Measurements from ENCODE around the gene CNPY1.
A peak's percentile ranks its signal among the peaks of the same experiment; 100 is the strongest.

The CNPY1 gene

DNA sequence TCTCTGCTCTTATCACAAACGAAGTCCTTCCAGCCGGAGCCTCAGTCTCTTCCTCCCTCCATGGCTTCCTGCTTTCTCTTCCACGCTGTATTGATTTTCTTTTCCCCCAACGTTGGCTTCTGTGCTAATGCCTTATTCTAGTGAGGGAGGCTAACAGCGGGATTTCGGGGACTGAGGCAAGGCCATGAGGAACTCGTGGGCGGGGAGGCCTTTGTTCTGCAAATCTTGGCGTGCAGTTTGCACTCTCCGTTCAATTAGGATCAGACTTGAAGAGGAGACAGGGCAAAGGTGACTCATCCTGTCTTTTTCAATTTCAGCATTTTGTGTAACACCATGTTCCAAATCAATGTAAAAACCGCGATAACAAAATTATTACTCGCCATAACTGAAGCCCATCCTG lies 63.1 kb downstream of the CNPY1 start:
- Histone ChIP-seq H3K4me1 (ENCODE audit: insufficient read depth, low read length) (peaks cover 13% of the 10 kb centered on the region), H3K27ac (ENCODE audit: low read depth, low read length) (no peak overlapping the region), H3K36me3 (ENCODE audit: insufficient read depth, low read length) (no peaks in the 10 kb centered on the region), H3K9me3 (ENCODE audit: insufficient read depth, low read depth, low read length) (no peaks in the 10 kb centered on the region), H3K27me3 (ENCODE audit: insufficient read depth, low read length) (peaks cover 97% of the 10 kb centered on the region), H3K4me3 (ENCODE audit: low read length) (no peak overlapping the region), H3K9ac (ENCODE audit: low read depth, low read length) (no peak overlapping the region)
- WGBS: 11% methylated on average over 13 of the region's 13 CpGs

DNA sequence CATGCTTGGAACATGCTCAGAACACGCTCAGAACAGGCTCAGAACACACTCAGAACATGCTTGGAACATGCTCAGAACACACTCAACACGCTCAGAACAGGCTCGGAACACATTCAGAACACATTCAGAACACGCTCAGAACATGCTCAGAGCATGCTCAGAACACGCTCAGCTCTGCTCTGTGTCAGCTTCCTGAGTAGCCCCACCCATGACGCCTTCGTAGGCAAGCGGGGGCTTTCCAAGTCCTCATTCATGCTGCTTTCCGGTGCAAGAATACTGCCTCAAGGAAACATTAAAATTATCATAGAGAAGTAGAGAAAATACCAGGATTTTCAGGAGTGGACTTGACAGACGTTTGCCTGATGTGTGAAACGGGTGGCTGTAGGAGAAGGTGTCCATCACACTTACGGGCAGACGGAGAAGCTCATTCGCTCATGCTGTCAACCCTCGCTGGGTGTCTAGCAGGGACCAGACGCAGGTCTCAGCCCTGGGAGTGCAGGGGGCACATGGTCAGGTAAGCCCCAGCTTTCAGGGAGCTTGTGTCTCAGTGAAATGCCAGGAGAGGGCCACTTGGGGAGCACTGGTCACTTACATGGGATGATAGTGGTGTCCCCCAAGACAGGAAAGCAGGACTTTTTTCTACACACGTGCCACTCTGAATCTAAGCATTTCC lies 63.7 kb downstream of the CNPY1 start:
- Histone ChIP-seq H3K9ac (ENCODE audit: low read depth, low read length) (no peak overlapping the region), H3K27me3 (ENCODE audit: insufficient read depth, low read length) (peaks cover 97% of the 10 kb centered on the region), H3K27ac (ENCODE audit: low read depth, low read length) (no peak overlapping the region), H3K4me1 (ENCODE audit: insufficient read depth, low read length) (peaks cover 13% of the 10 kb centered on the region), H3K9me3 (ENCODE audit: insufficient read depth, low read depth, low read length) (no peaks in the 10 kb centered on the region), H3K4me3 (ENCODE audit: low read length) (no peak overlapping the region), H3K36me3 (ENCODE audit: insufficient read depth, low read length) (no peaks in the 10 kb centered on the region)
- WGBS: 55% methylated on average over 17 of the region's 17 CpGs

DNA sequence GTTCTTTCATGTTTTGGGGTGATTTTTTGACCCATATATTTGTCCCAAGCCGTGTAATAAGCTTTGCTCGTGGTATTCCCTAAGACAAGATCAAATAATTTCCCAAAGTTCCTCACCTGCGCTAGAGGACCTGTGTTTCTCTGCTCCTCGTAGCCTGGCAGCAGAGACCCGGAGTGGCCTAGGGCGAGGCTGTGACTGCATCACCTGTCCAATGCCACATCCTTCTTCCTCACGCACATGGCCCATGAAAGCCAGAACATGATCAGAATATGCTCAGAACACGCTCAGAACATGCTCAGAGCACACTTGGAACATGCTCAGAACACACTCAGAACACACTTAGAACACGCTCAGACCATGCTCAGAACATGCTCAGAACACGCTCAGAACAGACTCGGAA lies 64.6 kb downstream of the CNPY1 start:
- Histone ChIP-seq H3K27ac (ENCODE audit: low read depth, low read length) (no peak overlapping the region), H3K27me3 (ENCODE audit: insufficient read depth, low read length) (peaks cover 97% of the 10 kb centered on the region), H3K4me3 (ENCODE audit: low read length) (no peak overlapping the region), H3K4me1 (ENCODE audit: insufficient read depth, low read length) (peaks cover 13% of the 10 kb centered on the region), H3K9ac (ENCODE audit: low read depth, low read length) (no peak overlapping the region), H3K36me3 (ENCODE audit: insufficient read depth, low read length) (no peaks in the 10 kb centered on the region), H3K9me3 (ENCODE audit: insufficient read depth, low read depth, low read length) (no peaks in the 10 kb centered on the region)
- 94% methylated on average over 11 of the region's 11 CpGs for WGBS

DNA sequence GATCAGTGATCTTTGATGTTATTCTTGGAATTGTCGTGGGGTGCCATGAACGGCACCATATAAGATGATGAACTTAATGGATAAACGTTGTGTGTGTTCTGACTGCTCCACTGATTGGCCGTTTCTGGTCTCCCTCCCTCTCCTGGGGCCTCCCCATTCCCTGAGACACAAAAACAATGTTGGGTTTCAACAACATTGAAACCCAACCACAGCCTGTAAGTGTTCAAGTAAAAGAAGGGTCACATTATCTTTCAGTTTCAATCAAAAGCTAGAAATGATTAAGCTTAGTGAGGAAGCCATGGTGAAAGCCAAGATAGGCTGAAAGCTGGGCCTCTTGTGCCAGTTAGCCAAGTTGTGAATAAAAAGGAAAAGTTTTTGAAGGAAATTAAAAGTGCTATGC lies 68.9 kb downstream of the CNPY1 start:
- Histone ChIP-seq H3K4me3 (ENCODE audit: low read length) (no peak overlapping the region), H3K9me3 (ENCODE audit: insufficient read depth, low read depth, low read length) (no peaks in the 10 kb centered on the region), H3K27ac (ENCODE audit: low read depth, low read length) (no peak overlapping the region), H3K4me1 (ENCODE audit: insufficient read depth, low read length) (peaks cover 7% of the 10 kb centered on the region; the same call in 1 of the 2 replicates), H3K27me3 (ENCODE audit: insufficient read depth, low read length) (peaks cover 100% of the 10 kb centered on the region), H3K9ac (ENCODE audit: low read depth, low read length) (no peak overlapping the region), H3K36me3 (ENCODE audit: insufficient read depth, low read length) (no peaks in the 10 kb centered on the region)
- WGBS: 89% methylated on average over 4 of the region's 4 CpGs

DNA sequence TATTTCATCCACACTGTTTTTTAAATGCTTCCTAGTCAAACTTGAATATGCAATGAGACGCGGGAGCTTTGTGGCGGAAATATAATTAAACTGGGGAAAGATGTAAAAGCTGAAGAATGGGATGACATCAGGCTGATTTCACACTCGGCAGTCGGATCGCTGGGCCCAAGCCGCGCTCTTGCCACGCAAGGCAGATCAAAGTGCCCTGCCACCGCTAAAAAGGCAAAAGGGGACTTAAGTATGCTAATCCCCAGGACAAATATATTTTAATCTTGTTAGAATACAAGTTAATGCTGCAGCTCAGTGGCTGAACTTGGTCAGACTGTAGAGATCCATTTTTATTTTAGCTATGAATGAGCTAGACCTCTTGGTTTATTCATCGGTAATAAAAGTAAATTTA lies 74.6 kb downstream of the CNPY1 start:
- H3K4me3 ChIP-seq (ENCODE audit: low read length): no peak overlapping the region
- H3K9me3 ChIP-seq (ENCODE audit: insufficient read depth, low read depth, low read length): no peaks in the 10 kb centered on the region
- no peak overlapping the region for H3K27ac ChIP-seq (ENCODE audit: low read depth, low read length)
- WGBS: 8% methylated on average over 11 of the region's 11 CpGs
- peaks cover 28% of the 10 kb centered on the region for H3K4me1 ChIP-seq (ENCODE audit: insufficient read depth, low read length)
- no peaks in the 10 kb centered on the region for H3K36me3 ChIP-seq (ENCODE audit: insufficient read depth, low read length)
- peaks cover 100% of the 10 kb centered on the region for H3K27me3 ChIP-seq (ENCODE audit: insufficient read depth, low read length)
- H3K9ac ChIP-seq (ENCODE audit: low read depth, low read length): no peak overlapping the region

DNA sequence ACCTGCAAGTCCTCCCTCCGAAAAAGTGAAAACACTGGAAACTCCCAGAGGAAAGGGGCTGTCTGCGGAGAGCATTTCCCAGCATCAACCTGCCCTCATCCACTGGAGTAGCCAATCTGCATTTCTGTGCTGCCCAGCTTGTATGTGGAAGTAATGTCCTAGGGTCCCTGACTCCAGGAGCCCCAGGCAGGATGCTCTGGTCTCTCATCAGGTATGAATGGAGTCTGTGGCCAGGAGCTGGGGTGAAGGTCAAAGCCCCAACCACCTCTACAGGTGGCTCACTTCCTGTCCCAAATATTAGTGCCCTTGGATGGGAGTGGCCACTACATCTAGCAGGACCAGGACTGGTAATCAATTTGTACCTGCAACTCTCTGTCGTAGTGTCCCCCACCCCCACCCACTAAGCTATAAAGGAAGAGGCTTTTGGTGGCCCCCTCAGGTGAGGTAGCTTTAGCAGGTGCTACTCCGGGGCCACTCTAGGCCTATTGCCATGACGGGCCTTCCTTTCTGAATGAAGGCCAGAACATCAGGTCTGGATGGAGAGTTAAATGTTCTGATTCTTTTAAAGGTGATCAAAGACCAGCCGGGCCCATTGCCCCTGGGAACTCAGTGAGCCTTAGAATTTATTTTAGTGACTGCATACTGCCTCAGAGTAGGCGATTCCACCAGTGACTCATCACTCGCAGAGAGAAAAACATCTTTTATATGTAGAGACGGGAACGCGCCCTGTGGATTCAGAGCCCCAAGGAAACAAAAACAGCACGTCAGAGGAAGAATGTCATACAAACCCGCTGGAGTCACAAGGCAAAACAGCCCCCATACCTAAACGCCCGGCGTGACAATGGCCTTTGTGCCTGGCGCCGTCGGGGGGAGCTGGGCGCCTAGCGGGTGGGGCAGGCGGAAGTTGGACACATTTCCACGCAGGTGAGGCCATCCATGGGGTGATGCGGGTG lies 75.4 kb downstream of the CNPY1 start:
- Histone ChIP-seq H3K4me1 (ENCODE audit: insufficient read depth, low read length) (peaks cover 28% of the 10 kb centered on the region), H3K4me3 (ENCODE audit: low read length) (no peak overlapping the region), H3K27me3 (ENCODE audit: insufficient read depth, low read length) (peaks cover 100% of the 10 kb centered on the region), H3K36me3 (ENCODE audit: insufficient read depth, low read length) (no peaks in the 10 kb centered on the region), H3K27ac (ENCODE audit: low read depth, low read length) (no peak overlapping the region), H3K9ac (ENCODE audit: low read depth, low read length) (no peak overlapping the region), H3K9me3 (ENCODE audit: insufficient read depth, low read depth, low read length) (no peaks in the 10 kb centered on the region)
- 1% methylated on average over 24 of the region's 24 CpGs for WGBS

DNA sequence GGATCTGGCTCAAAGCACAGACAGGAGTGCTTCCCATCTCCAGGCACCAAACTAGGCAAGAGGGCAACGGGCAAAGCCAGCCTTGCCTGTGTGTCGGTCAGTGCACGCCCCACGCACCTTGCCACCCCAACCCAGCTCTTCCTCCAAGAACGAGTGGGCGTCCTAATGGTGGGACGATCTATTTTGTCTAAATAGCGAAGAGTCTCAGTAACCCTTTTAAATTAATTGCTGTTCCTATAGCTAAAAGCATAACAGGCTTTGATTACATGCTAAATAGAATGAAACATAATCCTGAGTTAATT lies 76.2 kb downstream of the CNPY1 start:
- Histone ChIP-seq H3K36me3 (ENCODE audit: insufficient read depth, low read length) (no peaks in the 10 kb centered on the region), H3K27me3 (ENCODE audit: insufficient read depth, low read length) (peaks cover 100% of the 10 kb centered on the region), H3K4me1 (ENCODE audit: insufficient read depth, low read length) (peaks cover 28% of the 10 kb centered on the region), H3K9ac (ENCODE audit: low read depth, low read length) (no peak overlapping the region), H3K9me3 (ENCODE audit: insufficient read depth, low read depth, low read length) (no peaks in the 10 kb centered on the region), H3K4me3 (ENCODE audit: low read length) (no peak overlapping the region), H3K27ac (ENCODE audit: low read depth, low read length) (no peak overlapping the region)
- 31% methylated on average over 8 of the region's 8 CpGs for WGBS

DNA sequence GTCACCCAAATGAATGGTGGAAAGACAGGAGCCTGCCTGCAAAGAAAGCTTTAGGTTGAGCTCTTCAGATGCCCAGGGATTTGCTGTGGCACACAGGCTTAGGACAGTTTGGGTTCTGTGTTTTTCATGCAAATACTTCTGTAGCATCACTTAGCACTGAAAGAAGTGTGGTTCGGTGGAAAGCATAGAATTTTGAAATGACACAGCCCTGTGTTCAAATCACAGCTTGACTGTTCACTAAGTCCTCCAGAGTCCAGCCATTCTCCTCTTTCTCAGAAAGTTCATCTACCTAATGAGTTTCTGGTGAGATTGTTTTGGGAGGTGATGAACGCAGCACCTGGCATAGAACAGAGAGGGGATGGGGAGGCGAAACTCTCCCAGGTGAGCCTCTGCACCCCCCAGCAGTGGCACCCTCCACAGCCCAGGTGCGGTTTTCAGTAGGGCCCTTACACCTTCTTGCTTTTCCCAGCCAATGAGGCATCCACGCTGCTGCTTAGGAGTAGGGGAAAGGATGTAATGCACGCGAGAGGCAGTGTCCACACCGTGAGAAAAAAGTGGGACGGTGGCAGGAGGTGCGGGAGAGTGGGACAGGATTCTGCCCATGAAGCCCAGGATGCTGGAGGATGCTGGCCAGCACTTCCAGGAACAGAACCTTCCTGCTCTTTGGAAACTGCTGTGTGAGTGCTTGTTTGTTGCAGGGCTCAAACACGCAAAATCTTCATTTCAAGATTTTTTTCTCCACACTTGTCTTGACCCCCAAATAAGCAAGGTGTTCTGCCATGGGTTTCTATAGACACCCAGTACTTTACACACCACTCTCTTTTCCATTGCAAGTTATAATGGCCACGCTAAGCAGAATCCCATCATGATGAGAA lies 76.8 kb downstream of the CNPY1 start:
- Histone ChIP-seq H3K27ac (ENCODE audit: low read depth, low read length) (no peak overlapping the region), H3K27me3 (ENCODE audit: insufficient read depth, low read length) (peaks cover 100% of the 10 kb centered on the region), H3K4me1 (ENCODE audit: insufficient read depth, low read length) (peaks cover 28% of the 10 kb centered on the region), H3K4me3 (ENCODE audit: low read length) (no peak overlapping the region), H3K36me3 (ENCODE audit: insufficient read depth, low read length) (no peaks in the 10 kb centered on the region), H3K9me3 (ENCODE audit: insufficient read depth, low read depth, low read length) (no peaks in the 10 kb centered on the region), H3K9ac (ENCODE audit: low read depth, low read length) (no peak overlapping the region)
- WGBS: 15% methylated on average over 12 of the region's 12 CpGs

DNA sequence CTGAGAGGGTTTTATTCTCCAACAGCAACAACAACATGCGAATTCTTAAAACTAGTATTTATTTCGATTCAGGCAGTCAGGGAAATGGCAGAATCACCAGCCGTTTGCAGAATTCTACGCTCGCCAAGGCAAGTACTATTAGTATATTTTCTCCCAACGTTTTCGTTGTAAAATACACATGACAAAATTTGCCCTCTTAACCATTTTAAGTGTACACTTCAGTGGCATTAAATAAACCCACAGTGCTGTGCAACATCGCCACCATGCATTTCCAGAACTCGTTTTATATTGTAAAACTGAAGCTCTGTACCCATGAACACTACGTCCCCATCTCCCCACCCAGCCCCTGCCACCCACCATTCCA lies 77.6 kb downstream of the CNPY1 start:
- Histone ChIP-seq H3K9ac (ENCODE audit: low read depth, low read length) (no peak overlapping the region), H3K27me3 (ENCODE audit: insufficient read depth, low read length) (peaks cover 100% of the 10 kb centered on the region), H3K4me3 (ENCODE audit: low read length) (peak overlapping the region; percentile 38; the same call in 1 of the 2 replicates), H3K4me1 (ENCODE audit: insufficient read depth, low read length) (peaks cover 28% of the 10 kb centered on the region), H3K36me3 (ENCODE audit: insufficient read depth, low read length) (no peaks in the 10 kb centered on the region), H3K9me3 (ENCODE audit: insufficient read depth, low read depth, low read length) (no peaks in the 10 kb centered on the region), H3K27ac (ENCODE audit: low read depth, low read length) (no peak overlapping the region)
- WGBS: 14% methylated on average over 10 of the region's 10 CpGs

DNA sequence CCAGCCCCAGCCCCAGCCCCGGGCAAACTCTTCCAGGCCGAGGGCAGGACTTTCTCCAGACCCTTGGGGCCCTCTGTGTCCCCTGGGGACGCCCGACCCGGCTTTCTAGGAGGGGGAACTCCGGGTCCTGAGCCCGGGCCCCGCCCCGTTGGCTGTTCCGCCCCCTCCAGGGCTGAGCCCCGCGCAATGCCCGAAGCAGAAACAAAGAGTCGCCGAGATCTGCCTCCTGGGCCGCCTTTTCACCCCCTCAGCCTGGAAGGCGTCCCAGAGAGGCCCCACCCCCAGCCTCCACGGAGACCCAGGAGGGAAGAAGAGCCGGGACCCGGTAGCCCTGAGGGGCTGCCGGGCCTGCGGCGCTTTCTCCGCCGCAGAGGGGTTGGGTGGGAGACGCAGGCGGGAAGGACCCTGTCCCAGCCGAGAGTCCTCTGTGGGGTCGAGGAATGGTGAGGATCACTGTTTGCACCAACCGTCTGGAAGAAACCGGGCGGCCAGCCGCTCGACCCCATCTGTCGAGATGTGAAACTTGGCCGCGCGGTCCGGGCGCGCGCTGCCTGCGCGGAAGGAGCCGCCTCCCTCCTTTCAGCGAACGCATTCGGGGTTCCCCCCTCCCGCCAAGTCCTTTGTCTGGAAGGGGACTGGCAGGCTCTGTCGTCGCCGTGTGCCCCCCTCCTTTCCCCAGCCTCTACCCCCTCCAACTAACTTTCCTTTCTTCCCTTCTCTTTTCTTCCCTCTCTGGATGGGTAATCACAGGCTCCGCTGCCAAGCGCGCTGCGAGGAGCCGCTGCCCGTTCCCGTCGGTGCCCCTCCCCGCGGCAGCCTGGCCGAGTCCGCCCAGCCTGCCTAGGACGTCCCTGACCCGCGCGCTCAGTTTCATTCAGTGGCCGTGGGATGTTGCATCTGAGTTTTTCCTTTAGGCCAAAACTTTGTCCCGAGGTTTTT lies 78.2 kb downstream of the CNPY1 start:
- H3K9ac ChIP-seq (ENCODE audit: low read depth, low read length): no peak overlapping the region
- H3K4me3 ChIP-seq (ENCODE audit: low read length): peak overlapping the region; percentile 38
- H3K9me3 ChIP-seq (ENCODE audit: insufficient read depth, low read depth, low read length): no peaks in the 10 kb centered on the region
- no peak overlapping the region for H3K27ac ChIP-seq (ENCODE audit: low read depth, low read length)
- H3K4me1 ChIP-seq (ENCODE audit: insufficient read depth, low read length): peaks cover 26% of the 10 kb centered on the region
- peaks cover 100% of the 10 kb centered on the region for H3K27me3 ChIP-seq (ENCODE audit: insufficient read depth, low read length)
- WGBS: under 1% methylated on average over 70 of the region's 70 CpGs
- no peaks in the 10 kb centered on the region for H3K36me3 ChIP-seq (ENCODE audit: insufficient read depth, low read length)

All from HUES64 (cell line).